Midbrain (tissue), 1 donor: ENCODE data around the gene PLAAT2.
"Not testable (repeated sequence)": the region's sequence is repeated elsewhere in the genome, so short reads cannot be mapped to it uniquely, and the experiment has no call there.

ENCODE experiments used
- DNase-seq: peaks from one replicate; lab custom pipeline; 2025; lab: John Stamatoyannopoulos, UW

Gene PLAAT2

GRCh38 chr11:63549411-63549810, 13.8 kb downstream of the PLAAT2 start:
- peak; percentile 37 for DNase-seq

- DNase-seq: no peak
Measured at GRCh38 chr11:63548178-63548577, 15.0 kb downstream of the PLAAT2 start.

GRCh38 chr11:63547061-63547460, 16.1 kb downstream of the PLAAT2 start:
- no peak for DNase-seq

- DNase-seq: no peak
Measured at GRCh38 chr11:63543711-63544110, 19.5 kb downstream of the PLAAT2 start.

GRCh38 chr11:63542506-63542905, 20.7 kb downstream of the PLAAT2 start:
- not testable (repeated sequence) for DNase-seq

- DNase-seq: peak; percentile 69
Measured at GRCh38 chr11:63537293-63538101, 25.7 kb downstream of the PLAAT2 start.

- DNase-seq: peak; percentile 70
Measured at GRCh38 chr11:63536669-63537292, 26.4 kb downstream of the PLAAT2 start, which contains the start of gene PLAAT4. Gene PLAAT4, plus strand, starts transcription at chr11:63536808. Its CDS starts 61 bp downstream, at chr11:63536869.

- no peak for DNase-seq
Measured at GRCh38 chr11:63535734-63536133, 27.4 kb downstream of the PLAAT2 start.

- no peak for DNase-seq
Measured at GRCh38 chr11:63534895-63535461, 28.2 kb downstream of the PLAAT2 start.

GRCh38 chr11:63534076-63534475, 29.1 kb downstream of the PLAAT2 start:
- DNase-seq: no peak

GRCh38 chr11:63532799-63533475, 30.2 kb downstream of the PLAAT2 start:
- DNase-seq: no peak

GRCh38 chr11:63532117-63532516, 31.1 kb downstream of the PLAAT2 start:
- DNase-seq: no peak

- DNase-seq: not testable (repeated sequence)
Measured at GRCh38 chr11:63531074-63531792, 31.9 kb downstream of the PLAAT2 start.

GRCh38 chr11:63530021-63530420, 33.2 kb downstream of the PLAAT2 start:
- peak; percentile 74 for DNase-seq

GRCh38 chr11:63529373-63529772, 33.8 kb downstream of the PLAAT2 start:
- not testable (repeated sequence) for DNase-seq

- DNase-seq: not testable (repeated sequence)
Measured at GRCh38 chr11:63528729-63529278, 34.4 kb downstream of the PLAAT2 start.

- not testable (repeated sequence) for DNase-seq
Measured at GRCh38 chr11:63528156-63528555, 35.0 kb downstream of the PLAAT2 start.

GRCh38 chr11:63527667-63528066, 35.5 kb downstream of the PLAAT2 start:
- no peak for DNase-seq

- no peak for DNase-seq
Measured at GRCh38 chr11:63523151-63523550, 40.0 kb downstream of the PLAAT2 start.

- no peak for DNase-seq
Measured at GRCh38 chr11:63521896-63522295, 41.3 kb downstream of the PLAAT2 start.

- no peak for DNase-seq
Measured at GRCh38 chr11:63520606-63521170, 42.5 kb downstream of the PLAAT2 start.
